H1 (cell line): ENCODE measurements around the gene CDRT4.

Experiments
- ATF2 ChIP-seq: IDR thresholded peaks from 2 replicates; pipeline ENCODE4 v1.6.1; 2012; ENCODE audit warnings: low read length, inconsistent platforms
- CEBPB ChIP-seq: IDR thresholded peaks from 2 replicates; pipeline ENCODE4 v1.6.1; 2012; ENCODE audit warnings: low read depth, low read length
- CREB1 ChIP-seq: IDR thresholded peaks from 2 replicates; pipeline ENCODE4 v1.6.1; 2012; ENCODE audit warnings: inconsistent platforms
- CTCF ChIP-seq, 3 experiments: IDR thresholded peaks; 1 replicate in 2 of 3; 2 replicates in 1 of 3; pipeline versions ENCODE4 v1.5.1 to v1.6.1; 2011; ENCODE audit warnings: low read length in 3 of 3, mild to moderate bottlenecking in 3 of 3, inconsistent platforms in 2 of 3, low read depth in 1 of 3, moderate library complexity in 1 of 3; ENCODE audit not compliant: insufficient read depth in 1 of 3; ENCODE audit errors: control extremely low read depth in 1 of 3
- EZH2 ChIP-seq: fragments of 200-600 bp; sonication (generic); IDR thresholded peaks from 2 replicates; pipeline ENCODE4 v1.7.1; 2012; ENCODE audit warnings: low read depth, mild to moderate bottlenecking, moderate library complexity, low read length, inconsistent platforms; ENCODE audit not compliant: severe bottlenecking
- FOSL1 ChIP-seq: IDR thresholded peaks from 2 replicates; pipeline ENCODE4 v1.6.1; 2011; ENCODE audit warnings: mild to moderate bottlenecking, low read depth, low read length, moderate library complexity; ENCODE audit not compliant: insufficient read depth
- GABPA ChIP-seq: IDR thresholded peaks from 2 replicates; pipeline ENCODE4 v1.6.1; 2011; ENCODE audit warnings: mild to moderate bottlenecking, low read length, moderate library complexity, borderline replicate concordance; ENCODE audit not compliant: insufficient read depth
- HDAC2 ChIP-seq, 2 experiments: fragments of 300-600 bp in 1 of 2; sonication (generic) in 1 of 2; IDR thresholded peaks; 2 replicates each; pipeline ENCODE4 v1.6.1; 2011 to 2012; ENCODE audit warnings: low read depth in 2 of 2, low read length in 2 of 2, mild to moderate bottlenecking in 2 of 2, moderate library complexity in 2 of 2, borderline replicate concordance in 1 of 2, inconsistent platforms in 1 of 2
- NANOG ChIP-seq: IDR thresholded peaks from 2 replicates; pipeline ENCODE4 v1.6.1; 2011; ENCODE audit warnings: low read length, low read depth, mild to moderate bottlenecking, inconsistent platforms; ENCODE audit not compliant: insufficient read depth, poor library complexity, severe bottlenecking
- POLR2A ChIP-seq, 2 experiments: IDR thresholded peaks; 1 replicate in 1 of 2; 2 replicates in 1 of 2; pipeline ENCODE4 v1.6.1; 2011; ENCODE audit warnings: low read depth in 2 of 2, low read length in 2 of 2, mild to moderate bottlenecking in 2 of 2; ENCODE audit errors: control extremely low read depth in 1 of 2
- RFX5 ChIP-seq: IDR thresholded peaks from 2 replicates; pipeline ENCODE4 v1.6.1; 2011; ENCODE audit warnings: low read depth, low read length, improper control_type of control experiment, borderline replicate concordance
- RXRA ChIP-seq: IDR thresholded peaks from 2 replicates; pipeline ENCODE4 v1.6.1; 2011; ENCODE audit warnings: low read depth, mild to moderate bottlenecking, low read length, moderate library complexity; ENCODE audit not compliant: insufficient read depth
- SAP30 ChIP-seq: fragments of 300-600 bp; sonication (generic); IDR thresholded peaks from 2 replicates; pipeline ENCODE4 v1.7.1; 2012; ENCODE audit warnings: low read length, moderate library complexity, mild to moderate bottlenecking, inconsistent platforms; ENCODE audit not compliant: insufficient read depth, insufficient replicate concordance
- YY1 ChIP-seq: IDR thresholded peaks from 2 replicates; pipeline ENCODE4 v1.6.1; 2011; ENCODE audit warnings: low read depth, mild to moderate bottlenecking, low read length

- TF ChIP-seq CREB1 (no peak), CTCF (IDR thresholded peaks at IDR 0.05; ENCODE audit: control extremely low read depth in 1 of 3, insufficient read depth in 1 of 3, low read depth in 1 of 3, low read length in 3 of 3) (no peak), FOSL1 (no peak), YY1 (no peak), GABPA (no peak), RXRA (no peak), POLR2A (IDR thresholded peaks at IDR 0.05; ENCODE audit: control extremely low read depth in 1 of 2, low read depth in 2 of 2, low read length in 2 of 2) (no peak), HDAC2 (IDR thresholded peaks at IDR 0.05; ENCODE audit: borderline replicate concordance in 1 of 2, low read depth in 2 of 2, low read length in 2 of 2) (no peak), RFX5 (no peak), CEBPB (no peak), NANOG (no peak), SAP30 (no peak), EZH2 (no peak), ATF2 (no peak)
These were observed 5.5 kb upstream of the CDRT4 start for GRCh38 chr17:15472891-15473290.
